ENCODE measurements around the gene NFIC.
A peak's percentile ranks its signal among the peaks of the same experiment; 100 is the strongest.

NFIC gene

DNA sequence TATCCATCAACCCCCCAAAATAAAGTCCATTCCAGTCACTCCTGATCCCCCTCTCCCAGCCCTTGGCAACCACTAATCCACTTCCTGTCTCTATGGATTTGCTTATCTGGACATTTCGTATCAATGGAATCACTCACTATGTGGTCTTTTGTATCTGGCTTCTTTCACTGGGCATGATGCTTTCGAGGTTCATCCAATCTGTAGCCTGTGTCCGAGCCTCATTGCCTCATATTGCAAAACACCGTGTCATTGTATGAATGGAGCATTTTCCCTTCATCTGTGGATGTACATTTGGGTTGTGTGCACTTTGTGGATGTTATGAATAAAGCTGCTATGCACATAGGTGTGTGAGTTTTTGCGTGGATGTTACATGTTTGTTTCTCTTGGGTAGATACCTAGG is 138.4 kb downstream of the NFIC start:
- no peak overlapping the region for H3K9ac ChIP-seq (ENCODE audit: low read length)
- H3K4me3 ChIP-seq (ENCODE audit: low read length), result no peak overlapping the region
- no peak overlapping the region for H2AFZ ChIP-seq (ENCODE audit: low read length)
- no peaks in the 10 kb centered on the region for H3K9me3 ChIP-seq (replicated peaks; ENCODE audit: insufficient read depth, low read length)
- H3K4me1 ChIP-seq (ENCODE audit: low read length), result peaks cover 7% of the 10 kb centered on the region
- no peak for DNase-seq
- no peak overlapping the region for H3K27ac ChIP-seq (ENCODE audit: low read length)
- no peaks in the 10 kb centered on the region for H4K20me1 ChIP-seq (ENCODE audit: insufficient read depth, low read length)
- H3K9me2 ChIP-seq (replicated peaks; ENCODE audit: insufficient read depth, low read length), result no peaks in the 10 kb centered on the region
- peak overlapping the region; percentile 72; the same call in 1 of the 2 replicates for H3K4me2 ChIP-seq (ENCODE audit: low read depth, low read length)
- H3K27me3 ChIP-seq (replicated peaks; ENCODE audit: insufficient read depth, low read length), result no peaks in the 10 kb centered on the region
- no peaks in the 10 kb centered on the region for H3K36me3 ChIP-seq (replicated peaks; ENCODE audit: insufficient read depth, low read length)
- TF ChIP-seq EZH2phosphoT487 (IDR thresholded peaks at IDR 0.05; ENCODE audit: low read length), result no peak
- no peak for TF ChIP-seq EZH2 (optimal IDR thresholded peaks at IDR 0.05; ENCODE audit: low read depth, low read length)
- TF ChIP-seq, protein P1, sequence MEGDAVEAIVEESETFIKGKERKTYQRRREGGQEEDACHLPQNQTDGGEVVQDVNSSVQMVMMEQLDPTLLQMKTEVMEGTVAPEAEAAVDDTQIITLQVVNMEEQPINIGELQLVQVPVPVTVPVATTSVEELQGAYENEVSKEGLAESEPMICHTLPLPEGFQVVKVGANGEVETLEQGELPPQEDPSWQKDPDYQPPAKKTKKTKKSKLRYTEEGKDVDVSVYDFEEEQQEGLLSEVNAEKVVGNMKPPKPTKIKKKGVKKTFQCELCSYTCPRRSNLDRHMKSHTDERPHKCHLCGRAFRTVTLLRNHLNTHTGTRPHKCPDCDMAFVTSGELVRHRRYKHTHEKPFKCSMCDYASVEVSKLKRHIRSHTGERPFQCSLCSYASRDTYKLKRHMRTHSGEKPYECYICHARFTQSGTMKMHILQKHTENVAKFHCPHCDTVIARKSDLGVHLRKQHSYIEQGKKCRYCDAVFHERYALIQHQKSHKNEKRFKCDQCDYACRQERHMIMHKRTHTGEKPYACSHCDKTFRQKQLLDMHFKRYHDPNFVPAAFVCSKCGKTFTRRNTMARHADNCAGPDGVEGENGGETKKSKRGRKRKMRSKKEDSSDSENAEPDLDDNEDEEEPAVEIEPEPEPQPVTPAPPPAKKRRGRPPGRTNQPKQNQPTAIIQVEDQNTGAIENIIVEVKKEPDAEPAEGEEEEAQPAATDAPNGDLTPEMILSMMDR (IDR thresholded peaks at IDR 0.05; ENCODE audit: low read length), result no peak
- peaks cover 43% of the 10 kb centered on the region for H3K79me2 ChIP-seq (ENCODE audit: low read length)
- H3F3A ChIP-seq (ENCODE audit: insufficient read depth, low read length), result no peaks in the 10 kb centered on the region

DNA sequence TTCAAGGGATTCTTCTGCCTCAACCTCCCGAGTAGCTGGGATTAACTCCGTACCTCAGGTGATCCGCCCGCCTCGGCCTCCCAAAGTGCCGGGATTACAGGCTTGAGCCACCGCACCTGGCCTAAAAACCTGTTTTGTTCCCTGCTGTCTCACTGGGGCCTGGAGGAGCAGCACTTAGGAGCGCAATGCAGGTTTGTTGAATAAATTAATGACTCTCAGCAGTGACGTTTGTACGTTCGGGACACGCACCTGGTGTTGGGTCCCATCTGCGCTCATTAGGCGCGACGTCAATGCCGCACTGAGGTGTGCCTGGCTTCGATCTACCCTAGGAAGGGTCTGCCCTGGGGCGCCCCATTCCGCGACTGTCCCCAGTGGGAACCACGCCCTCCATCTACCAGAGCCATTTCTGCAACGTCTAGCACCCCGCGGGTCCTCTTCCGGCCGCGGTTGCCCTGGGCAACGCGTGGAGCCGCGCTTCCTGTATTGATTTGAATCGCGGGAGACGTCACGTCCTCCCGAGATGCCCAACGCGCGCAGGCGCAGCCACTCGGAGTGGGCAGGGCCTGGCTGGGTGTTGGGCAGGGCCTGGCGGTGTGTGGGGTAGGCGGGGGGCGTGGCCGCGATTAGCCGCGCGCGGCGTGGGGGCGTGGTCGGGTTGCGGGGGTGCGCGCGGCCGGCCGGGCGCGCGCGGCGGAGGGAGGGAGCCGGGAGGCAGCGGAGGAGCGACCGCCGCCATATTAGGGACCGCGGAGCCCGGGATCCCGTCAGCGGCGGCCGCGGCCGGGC is 139.4 kb downstream of the NFIC start, which contains the start of gene FZR1:
Gene FZR1, plus strand, starts transcription at position 714 of the 786 bp plus-strand sequence. CDS start 16,679 bp downstream, outside the sequence.
- peak within 1 kb of the TSS; percentile 94 for H3K9ac ChIP-seq (ENCODE audit: low read length)
- H3K4me2 ChIP-seq (ENCODE audit: low read depth, low read length), result peak within 1 kb of the TSS; percentile 72
- H3K9me3 ChIP-seq (replicated peaks; ENCODE audit: insufficient read depth, low read length), result no peaks in the 10 kb centered on the region
- peaks cover 45% of the 10 kb centered on the region for H3K79me2 ChIP-seq (ENCODE audit: low read length)
- no peaks in the 10 kb centered on the region for H3K36me3 ChIP-seq (replicated peaks; ENCODE audit: insufficient read depth, low read length)
- peak within 1 kb of the TSS; percentile 80 for H2AFZ ChIP-seq (ENCODE audit: low read length)
- TF ChIP-seq, protein P1 (IDR thresholded peaks at IDR 0.05; ENCODE audit: low read length), result no peak
- TF ChIP-seq EZH2 (optimal IDR thresholded peaks at IDR 0.05; ENCODE audit: low read depth, low read length) (no peak), EZH2phosphoT487 (IDR thresholded peaks at IDR 0.05; ENCODE audit: low read length) (no peak)
- peaks cover 6% of the 10 kb centered on the region for H3K4me1 ChIP-seq (ENCODE audit: low read length)
- H3K27ac ChIP-seq (ENCODE audit: low read length), result peak within 1 kb of the TSS; percentile 71
- H3F3A ChIP-seq (ENCODE audit: insufficient read depth, low read length), result no peaks in the 10 kb centered on the region
- H3K4me3 ChIP-seq (ENCODE audit: low read length), result peak within 1 kb of the TSS; percentile 93
- H3K27me3 ChIP-seq (replicated peaks; ENCODE audit: insufficient read depth, low read length), result no peaks in the 10 kb centered on the region
- no peaks in the 10 kb centered on the region for H4K20me1 ChIP-seq (ENCODE audit: insufficient read depth, low read length)
- DNase-seq, result peak; percentile 100
- no peaks in the 10 kb centered on the region for H3K9me2 ChIP-seq (replicated peaks; ENCODE audit: insufficient read depth, low read length)

- H3K9ac ChIP-seq (ENCODE audit: low read length), result peak overlapping the region; percentile 94
Observed at GRCh38 chr19:3506384-3507340, 140.3 kb downstream of the NFIC start.

More at GRCh38 chr19:3506384-3507340, 140.3 kb downstream of the NFIC start:
- no peaks in the 10 kb centered on the region for H4K20me1 ChIP-seq (ENCODE audit: insufficient read depth, low read length)
- H3K4me1 ChIP-seq (ENCODE audit: low read length), result peaks cover 6% of the 10 kb centered on the region
- no peaks in the 10 kb centered on the region for H3F3A ChIP-seq (ENCODE audit: insufficient read depth, low read length)
- H3K27me3 ChIP-seq (replicated peaks; ENCODE audit: insufficient read depth, low read length), result no peaks in the 10 kb centered on the region
- H3K9me3 ChIP-seq (replicated peaks; ENCODE audit: insufficient read depth, low read length), result no peaks in the 10 kb centered on the region
- no peaks in the 10 kb centered on the region for H3K9me2 ChIP-seq (replicated peaks; ENCODE audit: insufficient read depth, low read length)
- H3K36me3 ChIP-seq (replicated peaks; ENCODE audit: insufficient read depth, low read length), result no peaks in the 10 kb centered on the region
- peak overlapping the region; percentile 93 for H3K4me3 ChIP-seq (ENCODE audit: low read length)
- peak overlapping the region; percentile 21; the same call in 1 of the 2 replicates for H3K27ac ChIP-seq (ENCODE audit: low read length)
- TF ChIP-seq EZH2 (optimal IDR thresholded peaks at IDR 0.05; ENCODE audit: low read depth, low read length) (no peak), EZH2phosphoT487 (IDR thresholded peaks at IDR 0.05; ENCODE audit: low read length) (no peak)
- TF ChIP-seq, protein P1 (IDR thresholded peaks at IDR 0.05; ENCODE audit: low read length), result no peak
- H3K79me2 ChIP-seq (ENCODE audit: low read length), result peaks cover 54% of the 10 kb centered on the region
- H2AFZ ChIP-seq (ENCODE audit: low read length), result peak overlapping the region; percentile 76
- peak; percentile 17 for DNase-seq
- peak overlapping the region; percentile 64 for H3K4me2 ChIP-seq (ENCODE audit: low read depth, low read length)

All from MM.1S (cell line).